K562 (cell line): ENCODE data around the gene KRT26. TPM values are rescaled to one million over a fixed set of nuclear protein-coding genes. Genes with fewer than 3 reads are reported as not detected.

ENCODE experiments used
- ATAC-seq: fragments of 200-7000 bp; cut with Tn5 transposase; 3 replicates; pipeline ENCODE4 v1.9.1; 2020; ENCODE audit warnings: moderate library complexity
- BruUV-seq: library from RNA; stranded (reverse); fragments of 400-500 nt; replicated peaks from 2 replicates; lab custom pipeline; 2021; lab: Mats Ljungman, UMichigan
- CTCF ChIA-PET: fragments of 300-600 bp; formaldehyde crosslinking; extraction: SDS; loops from one replicate; lab custom pipeline; 2021; ENCODE audit warnings: low intra/inter-chr PET ratio; lab: Yijun Ruan, JAX
- POLR2A ChIA-PET: fragments of 300-600, 350-650 bp; sonication (Branson Sonifier 250); formaldehyde crosslinking; extraction: SDS; loops from one replicate; lab custom pipeline; 2021; ENCODE audit warnings: antibody characterized with exemption, inconsistent platforms; lab: Yijun Ruan, JAX
- DNase-seq, 4 experiments: peaks; one replicate each; pipeline versions ENCODE4 v3.0.0 to v3.0.0-alpha.2; 2011 to 2018; ENCODE audit warnings: low spot score in 3 of 4, mixed read lengths in 3 of 4; ENCODE audit errors: extremely low read depth in 1 of 4
- FAIRE-seq: peaks from 2 replicates; lab custom pipeline; 2011; peaks lifted over from hg19 to GRCh38; lab: Jason Lieb, UNC
- H2AFZ ChIP-seq: 2 replicates; pipeline ENCODE4 v1.6.0; 2011; ENCODE audit warnings: low read depth, low read length, control low read depth, inconsistent platforms
- H3K27ac ChIP-seq: fragments of 200-600 bp; 3 replicates; pipeline ENCODE4 v1.8.0; 2011; ENCODE audit warnings: low read depth, mild to moderate bottlenecking, control low read depth, inconsistent platforms, low read length, moderate library complexity, mixed read lengths; ENCODE audit errors: extremely low read depth
- H3K27me3 ChIP-seq, 2 experiments: fragments of 300-600 bp in 1 of 2; 2 replicates in 1 of 2; 3 replicates in 1 of 2; pipeline versions ENCODE4 v1.6.0 to v1.8.0; 2011; ENCODE audit warnings: inconsistent platforms in 2 of 2, low read length in 2 of 2, mild to moderate bottlenecking in 1 of 2, mixed read lengths in 1 of 2, moderate library complexity in 1 of 2; ENCODE audit not compliant: control insufficient read depth in 2 of 2, insufficient read depth in 2 of 2
- H3K36me3 ChIP-seq: fragments of 300-600 bp; 3 replicates; pipeline ENCODE4 v1.8.0; 2011; ENCODE audit warnings: mild to moderate bottlenecking, low read length, inconsistent platforms; ENCODE audit not compliant: control insufficient read depth, insufficient read depth
- H3K4me1 ChIP-seq, 2 experiments: fragments of 200-600 bp in 1 of 2; replicated peaks in 1 of 2; 2 replicates in 1 of 2; 3 replicates in 1 of 2; pipeline versions ENCODE4 v1.5.1 to v1.8.0; 2011; ENCODE audit warnings: inconsistent platforms in 2 of 2, low read length in 2 of 2, mild to moderate bottlenecking in 1 of 2, mixed read lengths in 1 of 2, moderate library complexity in 1 of 2; ENCODE audit not compliant: control insufficient read depth in 2 of 2, insufficient read depth in 2 of 2
- H3K4me2 ChIP-seq: 2 replicates; pipeline ENCODE4 v1.6.1; 2011; ENCODE audit warnings: low read length, control low read depth, inconsistent platforms, mixed read lengths; ENCODE audit not compliant: insufficient read depth
- H3K4me3 ChIP-seq: fragments of 200-600 bp; sonication (generic), shearing (Covaris generic); 2 replicates; pipeline ENCODE4 v1.5.1; 2016; ENCODE audit warnings: control low read depth, inconsistent platforms
- H3K79me2 ChIP-seq: fragments of 200-600 bp; 3 replicates; pipeline ENCODE4 v1.8.0; 2011; ENCODE audit warnings: low read length, inconsistent platforms; ENCODE audit not compliant: control insufficient read depth, insufficient read depth
- H3K9ac ChIP-seq, 2 experiments: 2 replicates each; pipeline versions ENCODE4 v1.6.0 to v1.6.1; 2011; ENCODE audit warnings: low read depth in 2 of 2, low read length in 2 of 2, control low read depth in 1 of 2, inconsistent platforms in 1 of 2, mild to moderate bottlenecking in 1 of 2, mixed read lengths in 1 of 2; ENCODE audit not compliant: insufficient read depth in 1 of 2
- H3K9me1 ChIP-seq: one replicate; pipeline ENCODE4 v1.6.0; 2011; ENCODE audit warnings: inconsistent platforms, mild to moderate bottlenecking, low read length, moderate library complexity; ENCODE audit not compliant: control insufficient read depth, insufficient read depth
- H3K9me3 ChIP-seq: replicated peaks from 2 replicates; pipeline ENCODE4 v1.5.1; 2011; ENCODE audit warnings: low read depth, low read length, inconsistent platforms; ENCODE audit not compliant: control insufficient read depth, insufficient read depth
- H4K20me1 ChIP-seq: replicated peaks from 2 replicates; pipeline ENCODE4 v1.6.1; 2011; ENCODE audit warnings: low read length, inconsistent platforms, mixed read lengths; ENCODE audit not compliant: control insufficient read depth, insufficient read depth
- ELK3 ChIP-seq: fragments of 450-650 bp; formaldehyde crosslinking; IDR thresholded peaks from 2 replicates; pipeline ENCODE4 v1.4.0; 2020; ENCODE audit warnings: mild to moderate bottlenecking
- HNRNPLL ChIP-seq: fragments of 200-400 bp; formaldehyde crosslinking; IDR thresholded peaks from 2 replicates; pipeline ENCODE4 v1.6.1; 2017; ENCODE audit warnings: low read length, low read depth, mild to moderate bottlenecking; ENCODE audit not compliant: poor library complexity, severe bottlenecking
- NFATC3 ChIP-seq: fragments of 450-650 bp; IDR thresholded peaks from 2 replicates; pipeline ENCODE4 v1.6.1; 2017; ENCODE audit warnings: mild to moderate bottlenecking
- NFIC ChIP-seq: fragments of 450-650 bp; IDR thresholded peaks from 2 replicates; pipeline ENCODE4 v1.6.1; 2017; ENCODE audit warnings: mild to moderate bottlenecking, inconsistent platforms
- PURB ChIP-seq: sonication (generic); formaldehyde crosslinking; IDR thresholded peaks from 2 replicates; pipeline ENCODE4 v1.9.0; 2021; ENCODE audit warnings: low read depth, mild to moderate bottlenecking, missing genetic modification reagents
- TFAP4 ChIP-seq: sonication (generic); formaldehyde crosslinking; IDR thresholded peaks from 2 replicates; pipeline ENCODE4 v1.8.0; 2022; ENCODE audit warnings: missing genetic modification reagents, mild to moderate bottlenecking, moderate library complexity, borderline replicate concordance
- ZC3H11A ChIP-seq: IDR thresholded peaks from 2 replicates; pipeline ENCODE4 v1.6.1; 2012; ENCODE audit warnings: low read depth, low read length, improper control_type of control experiment
- WGBS: fragments of 100-300 bp; shearing (Covaris generic); methylation state at CpG from one replicate; pipeline ENCODE4 v1.1.6; 2016; ENCODE audit warnings: low coverage, mixed read lengths; ENCODE audit not compliant: insufficient coverage; ENCODE audit errors: missing lambda C conversion rate; 5-methylcytosine and 5-hydroxymethylcytosine counted together
- in situ Hi-C: fragments of 300-500 bp; cut with MboI; formaldehyde crosslinking; loops from 4 replicates; pipeline ENCODE4 v1.15.0; 2018; ENCODE audit warnings: inconsistent platforms, mixed read lengths
- intact Hi-C: fragments of 100-400 bp; cut with micrococcal nuclease; formaldehyde crosslinking; loops from 2 replicates; pipeline ENCODE4 v1.14.2; 2022
- polyA plus RNA-seq, 8 experiments: library from polyadenylated mRNA; depleted of rRNA in 4 of 8; stranded (reverse) in 5 of 8; unstranded in 3 of 8; fragments of >200 nt; fragmentation: Nextera tagmentation in 2 of 8; fragmentation: Illumina TruSeq in 1 of 8; extraction: Ambion mirVana in 2 of 8; extraction: Trizol in 1 of 8; gene quantifications; 2 replicates each; pipeline versions ENCODE4 v1.2.1 to v1.2.3, GENCODE V29; 2011 to 2014; ENCODE audit warnings: inconsistent platforms in 1 of 8, missing spikeins in 1 of 8
- total RNA-seq, 7 experiments: library from RNA; depleted of rRNA in 6 of 7; stranded (reverse); fragments of >200 nt in 6 of 7; fragmentation: Illumina TruSeq in 2 of 7; extraction: Trizol in 2 of 7; gene quantifications; 2 replicates each; pipeline versions ENCODE4 v1.2.1 to v1.2.3, GENCODE V29; 2011 to 2021; ENCODE audit warnings: low replicate concordance in 1 of 7

KRT26 gene
- total and polyA plus RNA-seq, 9 of the 15 experiments (the other 6 are each of a cell fraction or from before 2014, with no cell fraction given) = not detected

- 2% methylated on average over 10 of the region's 10 CpGs for WGBS
- POLR2A ChIA-PET = no interaction called here
- no peak for FAIRE-seq
- H3K79me2 ChIP-seq = no peaks in the 10 kb centered on the region
- no peak for TF ChIP-seq ZC3H11A
- TF ChIP-seq NFATC3 = no peak
- TF ChIP-seq HNRNPLL = peak; percentile 62
- TF ChIP-seq NFIC = peak; percentile 35; the same call in 1 of the 2 replicates
- no peak for TF ChIP-seq TFAP4 (CRISPR knock-in tag)
- no peak for TF ChIP-seq ELK3 (CRISPR knock-in tag)
- no peak for TF ChIP-seq PURB (CRISPR knock-in tag)
- no peaks in the 10 kb centered on the region for H3K36me3 ChIP-seq
- in situ Hi-C loops (loop anchor here (5.0 kb wide), 1 partner anchor 177 kb away; no protein-coding TSS in a partner anchor), intact Hi-C loops (no loop called here)
- H2AFZ ChIP-seq = no peak overlapping the region
- no peak for DNase-seq
- no peak overlapping the region for H3K9ac ChIP-seq
- H3K4me3 ChIP-seq = no peak overlapping the region
- H3K4me1 ChIP-seq = peaks cover 0 to 5% of the 10 kb centered on the region in 2 experiments; a peak in 1 of 5 replicates
- no peak overlapping the region for H3K4me2 ChIP-seq
- ATAC-seq = no peak
- no peak overlapping the region for H3K27ac ChIP-seq
- H4K20me1 ChIP-seq = no peaks in the 10 kb centered on the region
- no peaks in the 10 kb centered on the region for H3K9me3 ChIP-seq
- CTCF ChIA-PET = no interaction called here
- no TSS peak for BruUV-seq
- peaks cover 25 to 37% of the 10 kb centered on the region in 2 experiments for H3K27me3 ChIP-seq
- H3K9me1 ChIP-seq = no peaks in the 10 kb centered on the region
Observed at GRCh38 chr17:40793832-40794231, 21.8 kb upstream of the KRT26 start.
